SK-N-MC (cell line): Measurements from ENCODE around the gene AGR3.
A peak's percentile ranks its signal among the peaks of the same experiment; 100 is the strongest.

ENCODE experiments used
- EZH2 ChIP-seq: fragments of 200-600 bp; sonication (generic); IDR thresholded peaks from one replicate; pipeline ENCODE4 v1.6.1; 2017; ENCODE audit warnings: antibody characterized with exemption
- FOXP2 ChIP-seq: optimal IDR thresholded peaks from 2 replicates; pipeline ENCODE3; 2011; ENCODE audit warnings: mild to moderate bottlenecking, moderate library complexity; ENCODE audit not compliant: insufficient read depth; ENCODE audit errors: extremely low read length, control extremely low read depth
- POLR2AphosphoS5 ChIP-seq: IDR thresholded peaks from 2 replicates; pipeline ENCODE4 v1.6.1; 2012; ENCODE audit warnings: mild to moderate bottlenecking, low read depth, low read length, borderline replicate concordance

GRCh38 chr7:16921644-16922257, 40.0 kb upstream of the AGR3 start:
- TF ChIP-seq POLR2AphosphoS5 (peak; percentile 60; the same call in 1 of the 2 replicates), EZH2 (no peak), FOXP2 (peak; percentile 76)
